PC-9 (cell line): ENCODE measurements around the gene C5orf47.

ENCODE experiments used
- CTCF ChIP-seq: fragments of 200-600 bp; sonication (generic); conservative IDR thresholded peaks from 2 replicates; pipeline ENCODE4 v1.6.1; 2017; ENCODE audit warnings: mixed run types, antibody characterized with exemption, mild to moderate bottlenecking, moderate library complexity
- EZH2 ChIP-seq: fragments of 200-600 bp; sonication (generic); IDR thresholded peaks from 2 replicates; pipeline ENCODE4 v1.8.0; 2017; ENCODE audit warnings: antibody characterized with exemption, low read depth

GRCh38 chr5:173989432-173990082 lies 587 bp downstream of the C5orf47 start:
- TF ChIP-seq CTCF (no peak), EZH2 (no peak)
